SK-N-SH treated with all-trans-retinoic acid at 6 μM for 48 hours (cell line): ENCODE data around the gene TMEM143.

Experiments
- ATAC-seq: fragments of 200-7000 bp; cut with Tn5 transposase; 3 replicates; pipeline ENCODE4 v1.9.1; 2020; ENCODE audit warnings: mild to moderate bottlenecking, moderate library complexity
- ARNTL ChIP-seq: fragments of 450-650 bp; formaldehyde crosslinking; IDR thresholded peaks from 2 replicates; pipeline ENCODE4 v1.5.0; 2020; ENCODE audit warnings: low read depth, mild to moderate bottlenecking, moderate library complexity, borderline replicate concordance
- BACH2 ChIP-seq: fragments of 250-450 bp; sonication (Bioruptor Pico); IDR thresholded peaks from 2 replicates; pipeline ENCODE4 v1.9.0; 2021; ENCODE audit warnings: mild to moderate bottlenecking, borderline replicate concordance
- CSDC2 ChIP-seq: fragments of 250-450 bp; sonication (Bioruptor Pico); IDR thresholded peaks from 2 replicates; pipeline ENCODE4 v1.5.0; 2020; ENCODE audit warnings: mild to moderate bottlenecking, moderate library complexity
- ESRRG ChIP-seq: fragments of 250-450 bp; sonication (Bioruptor Pico); IDR thresholded peaks from 2 replicates; pipeline ENCODE4 v1.6.1; 2021; ENCODE audit warnings: mild to moderate bottlenecking
- GLIS3 ChIP-seq: fragments of 250-450 bp; sonication (Bioruptor Pico); IDR thresholded peaks from 2 replicates; pipeline ENCODE4 v1.5.0; 2020; ENCODE audit warnings: mild to moderate bottlenecking, moderate library complexity
- ISL1 ChIP-seq: fragments of 250-450 bp; sonication (Bioruptor Pico); IDR thresholded peaks from 2 replicates; pipeline ENCODE4 v2.1.2; 2022; ENCODE audit warnings: mild to moderate bottlenecking, moderate library complexity
- OSR1 ChIP-seq: fragments of 250-450 bp; sonication (Bioruptor Pico); IDR thresholded peaks from 2 replicates; pipeline ENCODE4 v1.8.0; 2022; ENCODE audit warnings: moderate library complexity, mild to moderate bottlenecking, inconsistent platforms
- PPARA ChIP-seq: fragments of 250-450 bp; sonication (Bioruptor Pico); IDR thresholded peaks from 2 replicates; pipeline ENCODE4 v1.5.0; 2020; ENCODE audit warnings: mild to moderate bottlenecking, borderline replicate concordance
- RARB ChIP-seq: fragments of 250-450 bp; sonication (Bioruptor Pico); IDR thresholded peaks from 2 replicates; pipeline ENCODE4 v1.8.0; 2021; ENCODE audit warnings: mild to moderate bottlenecking, moderate library complexity
- SNAI2 ChIP-seq: fragments of 250-450 bp; sonication (Bioruptor Pico); IDR thresholded peaks from 2 replicates; pipeline ENCODE4 v1.5.0; 2020; ENCODE audit warnings: mild to moderate bottlenecking, moderate library complexity
- TCF4 ChIP-seq: fragments of 250-450 bp; sonication (Bioruptor Pico); IDR thresholded peaks from 2 replicates; pipeline ENCODE4 v1.8.0; 2021; ENCODE audit warnings: mild to moderate bottlenecking, moderate library complexity, borderline replicate concordance
- TOX ChIP-seq: fragments of 250-450 bp; sonication (Bioruptor Pico); IDR thresholded peaks from 2 replicates; pipeline ENCODE4 v1.8.0; 2021; ENCODE audit warnings: mild to moderate bottlenecking, moderate library complexity, borderline replicate concordance
- ZC3H10 ChIP-seq: fragments of 250-450 bp; sonication (Bioruptor Pico); IDR thresholded peaks from 2 replicates; pipeline ENCODE4 v1.5.1; 2021; ENCODE audit warnings: mild to moderate bottlenecking, moderate library complexity
- ZFP3 ChIP-seq: fragments of 250-450 bp; sonication (Bioruptor Pico); IDR thresholded peaks from 2 replicates; pipeline ENCODE4 v1.5.0; 2020; ENCODE audit warnings: mild to moderate bottlenecking, moderate library complexity
- ZNF565 ChIP-seq: fragments of 450-650 bp; formaldehyde crosslinking; conservative IDR thresholded peaks from 2 replicates; pipeline ENCODE4 v1.5.0; 2020; ENCODE audit warnings: low read depth, mild to moderate bottlenecking, moderate library complexity
- ZNF70 ChIP-seq: fragments of 450-650 bp; formaldehyde crosslinking; IDR thresholded peaks from 2 replicates; pipeline ENCODE4 v1.5.0; 2020; ENCODE audit warnings: mild to moderate bottlenecking, moderate library complexity
- ZNF8 ChIP-seq: fragments of 450-650 bp; formaldehyde crosslinking; IDR thresholded peaks from 2 replicates; pipeline ENCODE4 v1.5.0; 2020; ENCODE audit warnings: mild to moderate bottlenecking, moderate library complexity
- TF ChIP-seq, protein P1 (sequence below): fragments of 250-450 bp; sonication (Bioruptor Pico); IDR thresholded peaks from 2 replicates; pipeline ENCODE4 v1.8.0; 2021; ENCODE audit warnings: low read depth, mild to moderate bottlenecking, moderate library complexity, borderline replicate concordance
- TF ChIP-seq, protein P2 (sequence below): fragments of 250-450 bp; sonication (Bioruptor Pico); IDR thresholded peaks from 2 replicates; pipeline ENCODE4 v1.5.1; 2020; ENCODE audit warnings: low read depth, mild to moderate bottlenecking, moderate library complexity
- TF ChIP-seq, protein P3 (sequence below): fragments of 250-450 bp; sonication (Bioruptor Pico); IDR thresholded peaks from 2 replicates; pipeline ENCODE4 v1.5.0; 2020; ENCODE audit warnings: mild to moderate bottlenecking, moderate library complexity
- TF ChIP-seq, protein P4 (sequence below): fragments of 250-450 bp; sonication (Bioruptor Pico); IDR thresholded peaks from 2 replicates; pipeline ENCODE4 v1.5.1; 2021; ENCODE audit warnings: mild to moderate bottlenecking, moderate library complexity

The TMEM143 gene

DNA sequence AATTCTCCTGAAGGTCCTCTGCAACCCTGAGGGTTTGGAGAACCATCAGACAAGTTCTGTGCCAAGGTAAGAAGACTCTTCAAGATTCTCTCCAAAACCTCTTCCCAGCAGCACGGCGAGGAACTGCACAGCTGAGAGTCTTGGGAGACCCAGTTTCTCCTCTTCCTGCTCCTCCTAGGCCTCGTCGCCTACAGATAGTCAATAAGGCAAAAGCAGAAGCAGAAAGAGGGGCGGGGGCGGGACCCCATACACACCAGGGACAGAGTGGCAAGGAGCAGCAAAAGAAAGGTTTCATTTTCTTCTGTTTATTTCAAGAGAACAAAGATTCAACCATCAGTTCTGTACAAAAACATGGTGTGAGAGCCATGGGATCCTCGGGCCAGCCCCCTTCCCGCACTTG is 18.5 kb upstream of the TMEM143 start:
- no peak for ATAC-seq
- TF ChIP-seq ARNTL (CRISPR knock-in tag) = no peak
- TF ChIP-seq, protein P1, sequence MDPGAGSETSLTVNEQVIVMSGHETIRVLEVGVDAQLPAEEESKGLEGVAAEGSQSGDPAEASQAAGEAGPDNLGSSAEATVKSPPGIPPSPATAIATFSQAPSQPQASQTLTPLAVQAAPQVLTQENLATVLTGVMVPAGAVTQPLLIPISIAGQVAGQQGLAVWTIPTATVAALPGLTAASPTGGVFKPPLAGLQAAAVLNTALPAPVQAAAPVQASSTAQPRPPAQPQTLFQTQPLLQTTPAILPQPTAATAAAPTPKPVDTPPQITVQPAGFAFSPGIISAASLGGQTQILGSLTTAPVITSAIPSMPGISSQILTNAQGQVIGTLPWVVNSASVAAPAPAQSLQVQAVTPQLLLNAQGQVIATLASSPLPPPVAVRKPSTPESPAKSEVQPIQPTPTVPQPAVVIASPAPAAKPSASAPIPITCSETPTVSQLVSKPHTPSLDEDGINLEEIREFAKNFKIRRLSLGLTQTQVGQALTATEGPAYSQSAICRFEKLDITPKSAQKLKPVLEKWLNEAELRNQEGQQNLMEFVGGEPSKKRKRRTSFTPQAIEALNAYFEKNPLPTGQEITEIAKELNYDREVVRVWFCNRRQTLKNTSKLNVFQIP (CRISPR knock-in tag) = no peak
- TF ChIP-seq TCF4 = no peak
- no peak for TF ChIP-seq CSDC2
- TF ChIP-seq, protein P2, sequence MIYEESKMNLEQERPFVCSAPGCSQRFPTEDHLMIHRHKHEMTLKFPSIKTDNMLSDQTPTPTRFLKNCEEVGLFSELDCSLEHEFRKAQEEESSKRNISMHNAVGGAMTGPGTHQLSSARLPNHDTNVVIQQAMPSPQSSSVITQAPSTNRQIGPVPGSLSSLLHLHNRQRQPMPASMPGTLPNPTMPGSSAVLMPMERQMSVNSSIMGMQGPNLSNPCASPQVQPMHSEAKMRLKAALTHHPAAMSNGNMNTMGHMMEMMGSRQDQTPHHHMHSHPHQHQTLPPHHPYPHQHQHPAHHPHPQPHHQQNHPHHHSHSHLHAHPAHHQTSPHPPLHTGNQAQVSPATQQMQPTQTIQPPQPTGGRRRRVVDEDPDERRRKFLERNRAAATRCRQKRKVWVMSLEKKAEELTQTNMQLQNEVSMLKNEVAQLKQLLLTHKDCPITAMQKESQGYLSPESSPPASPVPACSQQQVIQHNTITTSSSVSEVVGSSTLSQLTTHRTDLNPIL (CRISPR knock-in tag) = no peak
- no peak for TF ChIP-seq SNAI2 (CRISPR knock-in tag)
- no peak for TF ChIP-seq BACH2 (CRISPR knock-in tag)
- TF ChIP-seq, protein P3, sequence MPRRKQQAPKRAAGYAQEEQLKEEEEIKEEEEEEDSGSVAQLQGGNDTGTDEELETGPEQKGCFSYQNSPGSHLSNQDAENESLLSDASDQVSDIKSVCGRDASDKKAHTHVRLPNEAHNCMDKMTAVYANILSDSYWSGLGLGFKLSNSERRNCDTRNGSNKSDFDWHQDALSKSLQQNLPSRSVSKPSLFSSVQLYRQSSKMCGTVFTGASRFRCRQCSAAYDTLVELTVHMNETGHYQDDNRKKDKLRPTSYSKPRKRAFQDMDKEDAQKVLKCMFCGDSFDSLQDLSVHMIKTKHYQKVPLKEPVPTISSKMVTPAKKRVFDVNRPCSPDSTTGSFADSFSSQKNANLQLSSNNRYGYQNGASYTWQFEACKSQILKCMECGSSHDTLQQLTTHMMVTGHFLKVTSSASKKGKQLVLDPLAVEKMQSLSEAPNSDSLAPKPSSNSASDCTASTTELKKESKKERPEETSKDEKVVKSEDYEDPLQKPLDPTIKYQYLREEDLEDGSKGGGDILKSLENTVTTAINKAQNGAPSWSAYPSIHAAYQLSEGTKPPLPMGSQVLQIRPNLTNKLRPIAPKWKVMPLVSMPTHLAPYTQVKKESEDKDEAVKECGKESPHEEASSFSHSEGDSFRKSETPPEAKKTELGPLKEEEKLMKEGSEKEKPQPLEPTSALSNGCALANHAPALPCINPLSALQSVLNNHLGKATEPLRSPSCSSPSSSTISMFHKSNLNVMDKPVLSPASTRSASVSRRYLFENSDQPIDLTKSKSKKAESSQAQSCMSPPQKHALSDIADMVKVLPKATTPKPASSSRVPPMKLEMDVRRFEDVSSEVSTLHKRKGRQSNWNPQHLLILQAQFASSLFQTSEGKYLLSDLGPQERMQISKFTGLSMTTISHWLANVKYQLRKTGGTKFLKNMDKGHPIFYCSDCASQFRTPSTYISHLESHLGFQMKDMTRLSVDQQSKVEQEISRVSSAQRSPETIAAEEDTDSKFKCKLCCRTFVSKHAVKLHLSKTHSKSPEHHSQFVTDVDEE (CRISPR knock-in tag) = no peak
- no peak for TF ChIP-seq ESRRG (CRISPR knock-in tag)
- TF ChIP-seq, protein P4, sequence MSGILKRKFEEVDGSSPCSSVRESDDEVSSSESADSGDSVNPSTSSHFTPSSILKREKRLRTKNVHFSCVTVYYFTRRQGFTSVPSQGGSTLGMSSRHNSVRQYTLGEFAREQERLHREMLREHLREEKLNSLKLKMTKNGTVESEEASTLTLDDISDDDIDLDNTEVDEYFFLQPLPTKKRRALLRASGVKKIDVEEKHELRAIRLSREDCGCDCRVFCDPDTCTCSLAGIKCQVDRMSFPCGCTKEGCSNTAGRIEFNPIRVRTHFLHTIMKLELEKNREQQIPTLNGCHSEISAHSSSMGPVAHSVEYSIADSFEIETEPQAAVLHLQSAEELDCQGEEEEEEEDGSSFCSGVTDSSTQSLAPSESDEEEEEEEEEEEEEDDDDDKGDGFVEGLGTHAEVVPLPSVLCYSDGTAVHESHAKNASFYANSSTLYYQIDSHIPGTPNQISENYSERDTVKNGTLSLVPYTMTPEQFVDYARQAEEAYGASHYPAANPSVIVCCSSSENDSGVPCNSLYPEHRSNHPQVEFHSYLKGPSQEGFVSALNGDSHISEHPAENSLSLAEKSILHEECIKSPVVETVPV (CRISPR knock-in tag) = no peak
- no peak for TF ChIP-seq GLIS3 (CRISPR knock-in tag)
- TF ChIP-seq TOX (CRISPR knock-in tag) = no peak
- no peak for TF ChIP-seq RARB (CRISPR knock-in tag)
- no peak for TF ChIP-seq ZC3H10
- TF ChIP-seq PPARA (CRISPR knock-in tag) = no peak
- no peak for TF ChIP-seq OSR1 (CRISPR knock-in tag)
- TF ChIP-seq ISL1 = no peak
- no peak for TF ChIP-seq ZNF8
- TF ChIP-seq ZNF70 (CRISPR knock-in tag) = no peak
- no peak for TF ChIP-seq ZNF565 (CRISPR knock-in tag)

DNA sequence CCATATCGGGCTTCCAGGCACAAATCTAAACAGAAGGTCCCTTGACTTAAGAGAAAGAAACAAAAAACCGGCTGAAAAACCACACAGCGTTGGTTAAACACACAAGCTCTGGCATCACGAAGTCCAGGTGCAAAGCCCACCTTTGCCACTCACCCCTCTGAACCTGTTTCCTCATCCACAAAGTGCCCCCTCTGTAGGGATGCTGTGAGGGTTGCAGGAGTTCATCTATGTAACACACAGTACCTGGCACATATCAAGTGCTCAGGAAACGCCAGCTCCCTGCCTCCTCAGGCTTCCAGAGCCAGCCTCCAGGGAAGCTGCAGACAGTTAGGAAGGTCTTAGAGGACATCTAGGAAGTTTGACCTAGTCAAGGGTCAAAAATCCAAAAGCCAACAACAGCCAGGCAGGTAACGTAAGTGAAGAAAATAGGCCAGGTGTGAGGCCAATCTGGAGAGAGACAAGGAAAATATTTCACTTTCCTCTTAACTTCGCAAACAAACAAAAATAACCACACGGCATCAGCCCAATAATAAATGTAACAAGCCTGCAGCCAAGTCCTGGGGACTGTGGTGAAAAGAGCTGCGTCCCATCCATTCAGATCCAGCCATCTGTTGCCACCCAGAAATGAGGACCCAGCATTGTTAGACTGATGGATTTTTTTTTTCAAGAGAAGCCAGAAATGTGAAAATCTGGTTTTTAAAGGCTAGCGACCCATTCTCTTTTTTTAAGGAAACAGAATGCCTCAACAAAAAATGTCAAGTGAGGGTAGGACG is 17.6 kb upstream of the TMEM143 start:
- TF ChIP-seq SNAI2 (CRISPR knock-in tag) (no peak), ZFP3 (no peak), OSR1 (CRISPR knock-in tag) (no peak), BACH2 (CRISPR knock-in tag) (no peak), ZNF70 (CRISPR knock-in tag) (no peak), ARNTL (CRISPR knock-in tag) (no peak), PPARA (CRISPR knock-in tag) (no peak), ZNF565 (CRISPR knock-in tag) (no peak), RARB (CRISPR knock-in tag) (no peak)
- TF ChIP-seq, protein P3 (CRISPR knock-in tag) = no peak
- TF ChIP-seq, protein P4 (CRISPR knock-in tag) = no peak

More for the DNA sequence above, 17.6 kb upstream of the TMEM143 start:
- ATAC-seq = no peak
